Regular cardiac myocyte (primary cell): ENCODE data around the gene BSDC1. TPM values are rescaled to one million over a fixed set of nuclear protein-coding genes. Genes with fewer than 3 reads are reported as not detected.

Source experiments
- total RNA-seq: library from RNA; depleted of rRNA; stranded (reverse); fragments of >200 nt; gene quantifications from 2 replicates; pipeline ENCODE4 v1.2.3, GENCODE V29; 2014

Gene BSDC1, protein sequence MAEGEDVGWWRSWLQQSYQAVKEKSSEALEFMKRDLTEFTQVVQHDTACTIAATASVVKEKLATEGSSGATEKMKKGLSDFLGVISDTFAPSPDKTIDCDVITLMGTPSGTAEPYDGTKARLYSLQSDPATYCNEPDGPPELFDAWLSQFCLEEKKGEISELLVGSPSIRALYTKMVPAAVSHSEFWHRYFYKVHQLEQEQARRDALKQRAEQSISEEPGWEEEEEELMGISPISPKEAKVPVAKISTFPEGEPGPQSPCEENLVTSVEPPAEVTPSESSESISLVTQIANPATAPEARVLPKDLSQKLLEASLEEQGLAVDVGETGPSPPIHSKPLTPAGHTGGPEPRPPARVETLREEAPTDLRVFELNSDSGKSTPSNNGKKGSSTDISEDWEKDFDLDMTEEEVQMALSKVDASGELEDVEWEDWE
- total RNA-seq, result 46.6 and 83.4 TPM in 2 replicates

DNA sequence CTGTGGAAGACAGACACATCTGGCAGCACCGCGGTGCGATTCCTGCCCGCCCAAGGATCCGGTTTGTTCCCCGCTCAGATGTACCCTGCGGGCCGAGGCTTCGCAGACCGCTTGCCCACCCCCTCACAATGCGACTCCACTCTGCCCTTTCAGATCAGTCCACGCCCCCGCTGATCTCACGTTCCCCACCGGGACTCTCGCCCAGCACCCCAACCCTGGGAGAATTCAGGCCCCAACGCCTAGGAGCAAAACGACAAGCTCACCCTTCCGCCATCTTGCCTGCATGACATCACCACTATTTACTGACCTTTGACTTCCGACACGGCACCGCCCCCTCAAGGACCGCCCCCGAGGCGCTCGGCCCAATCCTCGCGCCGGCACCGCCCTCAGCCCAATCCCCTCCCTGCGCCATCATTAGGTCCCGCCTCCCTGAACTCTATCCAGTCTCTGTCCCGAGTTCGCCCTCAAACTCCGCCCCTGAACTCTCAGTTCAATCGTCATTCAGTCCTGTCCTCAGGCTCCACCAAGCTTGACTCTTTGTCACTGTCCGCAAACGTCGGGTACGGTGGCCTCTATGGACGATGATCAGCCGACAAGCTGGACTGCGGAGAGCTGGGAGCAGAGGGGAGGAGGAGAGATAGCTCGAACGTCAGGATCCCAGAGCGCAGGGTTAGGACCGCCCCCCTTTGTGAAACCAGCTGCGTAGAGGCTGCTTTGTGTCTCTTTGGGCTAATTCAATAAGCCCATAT is at the start of gene BSDC1:
BSDC1 (minus strand) TSS at position 301 of the 749 bp plus-strand sequence; CDS start at position 274, 27 bp downstream.

DNA sequence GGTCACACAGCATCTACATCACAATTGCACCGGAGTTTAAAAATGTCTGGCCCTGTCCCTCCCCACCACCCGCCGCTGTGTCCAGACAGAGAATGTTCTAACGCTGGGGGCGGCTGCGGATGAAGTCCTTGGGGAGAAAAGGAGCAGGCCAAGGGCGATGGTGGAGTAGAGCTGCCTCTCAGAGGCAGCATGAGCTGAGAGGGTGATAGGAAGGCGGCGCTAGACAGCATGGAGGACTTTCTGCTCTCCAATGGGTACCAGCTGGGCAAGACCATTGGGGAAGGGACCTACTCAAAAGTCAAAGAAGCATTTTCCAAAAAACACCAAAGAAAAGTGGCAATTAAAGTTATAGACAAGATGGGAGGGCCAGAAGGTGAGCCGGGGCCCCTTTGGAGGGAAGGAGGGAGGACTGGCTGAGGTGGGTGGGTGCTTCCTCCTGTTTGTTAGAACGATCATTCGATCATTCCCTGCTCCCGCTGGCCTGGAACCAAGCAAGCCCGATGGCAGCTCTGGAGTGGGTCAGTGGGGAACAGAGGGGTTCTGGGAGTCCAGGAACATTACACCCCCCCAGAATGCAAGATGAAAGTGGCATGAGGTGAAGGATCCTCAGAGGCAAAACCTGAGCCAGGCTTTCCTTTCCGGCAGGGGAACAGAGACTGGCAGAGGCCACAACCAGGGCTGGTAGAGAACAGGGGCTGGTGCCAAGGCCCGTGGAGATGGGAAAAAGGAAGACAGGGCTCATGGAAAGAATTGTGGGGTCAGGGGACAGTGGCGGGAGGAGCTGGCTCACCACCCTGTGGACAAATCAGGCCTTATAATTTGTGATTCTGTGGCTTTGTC is 31.5 kb downstream of the BSDC1 start, which contains the start of the genes FAM229A and TSSK3:
FAM229A (minus strand) TSS at position 12 of the 840 bp plus-strand sequence. CDS start 394 bp downstream, outside the sequence.
TSSK3 (plus strand) TSS at position 66 of the 840 bp plus-strand sequence; CDS start at position 229, 163 bp downstream.

DNA sequence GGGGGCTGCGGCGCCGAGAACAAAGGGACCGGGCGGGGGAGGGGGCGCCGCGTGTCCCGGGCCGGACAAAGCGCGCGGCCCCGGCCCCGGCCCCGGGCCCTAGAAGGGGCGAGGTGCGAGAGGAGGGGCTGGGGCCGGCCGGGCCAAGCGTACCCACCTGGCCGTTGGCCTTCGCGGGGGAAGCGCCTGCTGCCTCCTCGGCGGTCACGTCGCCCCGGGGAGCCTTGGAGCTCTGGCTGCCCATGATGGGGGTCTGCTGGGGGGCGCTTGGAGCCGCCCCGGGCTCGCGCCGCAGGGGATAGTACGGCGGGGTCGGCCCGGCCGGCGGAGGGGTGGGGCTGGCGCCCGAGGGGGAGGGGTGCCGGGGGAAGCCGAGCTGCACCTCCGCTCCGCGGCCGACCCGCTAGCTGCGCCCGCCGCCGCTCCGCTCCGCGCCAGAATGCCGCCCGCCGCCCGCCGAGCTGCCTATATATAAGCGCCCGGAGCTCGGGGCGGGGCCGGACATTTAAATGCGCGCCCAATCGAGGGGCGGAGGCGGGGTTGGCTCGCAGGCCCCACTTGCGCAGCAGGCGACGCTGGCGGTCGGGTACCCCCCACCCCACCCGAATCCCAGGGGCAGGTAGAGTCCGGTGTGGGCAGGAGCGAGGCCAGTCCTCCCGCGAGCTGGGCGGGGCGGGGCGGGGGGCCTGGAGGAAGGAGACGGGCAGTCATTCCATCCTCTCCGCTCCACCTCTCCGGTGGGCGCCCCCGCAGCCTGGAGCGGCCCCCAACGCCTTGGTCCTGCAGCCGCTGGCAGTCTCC is 58.3 kb downstream of the BSDC1 start, which contains the start of gene MARCKSL1:
MARCKSL1 (minus strand) TSS at position 444 of the 801 bp plus-strand sequence; CDS start at position 244, 200 bp downstream.

Other genes with a start within 250 kb of the BSDC1 start
- gene TXLNA, start 214.8 kb downstream of the BSDC1 start, total RNA-seq, result 78.4 and 108 TPM in 2 replicates
- gene CCDC28B, start 193.8 kb downstream of the BSDC1 start, total RNA-seq, result 7.9 and 17.3 TPM in 2 replicates
- gene IQCC, start 188.8 kb downstream of the BSDC1 start, total RNA-seq, result 1.7 and 1.9 TPM in 2 replicates
- not detected in 2 replicates for gene DCDC2B, start 185.4 kb downstream of the BSDC1 start, total RNA-seq
- 12.1 and 14.4 TPM in 2 replicates for gene TMEM234, start 172.1 kb downstream of the BSDC1 start, total RNA-seq
- 335 and 518 TPM in 2 replicates for gene EIF3I, start 172.0 kb downstream of the BSDC1 start, total RNA-seq
- 0.38 and 2.0 TPM in 2 replicates for gene FAM167B, start 147.2 kb downstream of the BSDC1 start, total RNA-seq
- not detected in 2 replicates for gene LCK, start 143.2 kb downstream of the BSDC1 start, total RNA-seq
- gene HDAC1, start 102.4 kb downstream of the BSDC1 start, total RNA-seq, result 53.0 and 92.6 TPM in 2 replicates
- gene MARCKSL1, start 58.2 kb downstream of the BSDC1 start, total RNA-seq, result 11.8 and 23.0 TPM in 2 replicates
- 0.58 and 1.1 TPM in 2 replicates for gene FAM229A, start 32.0 kb downstream of the BSDC1 start, total RNA-seq
- gene TSSK3, start 31.9 kb downstream of the BSDC1 start, total RNA-seq, result 0.56 TPM in 1 of 2 replicates, not detected in the other
- gene ZBTB8B, start 70.6 kb upstream of the BSDC1 start, total RNA-seq, result under 0.01 TPM in 2 replicates
- 4.6 and 7.0 TPM in 2 replicates for gene ZBTB8A, start 145.0 kb upstream of the BSDC1 start, total RNA-seq